Psoas muscle (tissue), 8 donors: ENCODE data around the gene VAV2. TPM values are rescaled to one million over a fixed set of nuclear protein-coding genes. Genes with fewer than 3 reads are reported as not detected.

Source experiments
- ATAC-seq, 4 donors: fragments of 200-7000 bp; cut with Tn5 transposase; one replicate each; pipeline ENCODE4 v1.9.1; 2020; ENCODE audit warnings: moderate library complexity in 3 of 4, mild to moderate bottlenecking in 2 of 4
- DNase-seq, 2 donors: peaks; one replicate each; pipeline ENCODE4 v3.0.0-alpha.2; 2020
- H3K27ac ChIP-seq: fragments of 200-600 bp; one replicate; pipeline ENCODE4 v1.8.0; 2022
- H3K27me3 ChIP-seq, 3 donors: fragments of 200-600 bp in 1 of 3; one replicate each; pipeline versions ENCODE4 v1.6.1 to v1.8.0; 2013 to 2022; ENCODE audit warnings: low read length in 2 of 3, mild to moderate bottlenecking in 2 of 3, moderate library complexity in 1 of 3; ENCODE audit not compliant: insufficient read depth in 3 of 3
- H3K36me3 ChIP-seq, 2 donors: fragments of 200-600 bp in 1 of 2; one replicate each; pipeline versions ENCODE4 v1.6.1 to v1.8.0; 2013 to 2022; ENCODE audit warnings: low read depth in 1 of 2, mild to moderate bottlenecking in 1 of 2, moderate library complexity in 1 of 2; ENCODE audit not compliant: insufficient read depth in 1 of 2
- H3K4me1 ChIP-seq: fragments of 200-600 bp; one replicate; pipeline ENCODE4 v1.8.0; 2022
- H3K4me3 ChIP-seq: fragments of 200-600 bp; one replicate; pipeline ENCODE4 v1.8.0; 2022; ENCODE audit warnings: mild to moderate bottlenecking
- H3K9me3 ChIP-seq: fragments of 200-600 bp; one replicate; pipeline ENCODE4 v1.8.0; 2022
- WGBS, 3 donors: extraction: QIAGEN DNeasy Blood & Tissue Kit; methylation state at CpG; one replicate each; pipeline versions ENCODE4 v1.1.6 to v1.1.7; 2013; 5-methylcytosine and 5-hydroxymethylcytosine counted together
- intact Hi-C, 2 donors: fragments of 100-400 bp; cut with DNase I; formaldehyde crosslinking; loops; one replicate each; pipeline versions ENCODE4 v1.11.0 to v1.14.2; 2022
- polyA plus RNA-seq, 3 donors: library from polyadenylated mRNA; stranded (reverse); fragments of 200-250 nt; gene quantifications; one replicate each; pipeline ENCODE4 v1.2.3, GENCODE V29; 2013
- total RNA-seq, 4 donors: library from RNA; stranded (reverse); fragmentation: NEBNext Ultra II Directional in 2 of 4; extraction: Animal tissue kit (Norgen Biotek cat#: 25700) in 2 of 4; gene quantifications; one replicate each; pipeline versions ENCODE4 v1.2.1 to v1.2.4, GENCODE V29; 2021 to 2023
- TF ChIP-seq, protein P1 (sequence below): fragments of 200-600 bp; IDR thresholded peaks from one replicate; pipeline ENCODE4 v1.8.0; 2022; ENCODE audit warnings: antibody characterized with exemption
- donor health status: healthy with polysubstance abuse.
- donor health status: DM: no; HTN: no; CAD: no; lungs with moderate emphysema.
- donor health status: Bipolar disorder and iron deficiency.
- donor health status: healthy.
- donor health status: DM: yes; HTN: yes; CAD: no.
- donor health status: DM: no; HTN: no; CAD: no.
- donor health status: DM: no; HTN: no; CAD: no.
- donor health status: DM: yes; HTN: yes; CAD: no.

VAV2 gene
- total and polyA plus RNA-seq, 7 donors, result 0.70 to 2.9 (median 1.4) TPM

DNA sequence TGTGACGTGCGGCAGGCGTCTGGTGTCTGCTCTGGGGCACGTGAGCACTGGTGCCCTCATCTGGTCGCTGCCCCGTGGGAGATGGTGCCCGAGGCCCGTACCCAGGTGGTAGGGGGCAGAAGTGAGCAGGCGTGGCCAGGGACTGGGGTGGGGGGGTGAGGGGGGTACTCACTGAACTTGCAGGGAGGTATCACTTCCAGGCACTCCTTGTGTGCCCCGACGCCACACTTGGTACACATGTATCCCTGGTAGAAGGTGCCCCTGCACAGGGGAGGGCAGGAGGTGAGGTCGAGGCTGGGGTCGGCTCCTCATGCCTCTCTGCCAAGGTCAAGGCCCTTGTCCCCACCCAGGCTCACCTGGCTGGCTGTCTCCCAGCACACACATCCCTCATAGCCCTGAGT lies 208.8 kb downstream of the VAV2 start:
- Histone ChIP-seq H3K36me3 (no peaks in the 10 kb centered on the region), H3K9me3 (no peaks in the 10 kb centered on the region), H3K4me3 (no peak overlapping the region), H3K27me3 (no peaks in the 10 kb centered on the region), H3K27ac (no peak overlapping the region), H3K4me1 (no peaks in the 10 kb centered on the region)
- DNase-seq (peak in 1 of 2 donors; percentile 54), ATAC-seq (no peak)
- WGBS, 3 donors, result 78 to 87% (median 84%) methylated on average over 11 to 13 of the region's 13 CpGs
- intact Hi-C loops, result loop anchor here in 1 of 2 donors (2.0 kb wide), 1 partner anchor 213 kb away; no protein-coding TSS in a partner anchor
- TF ChIP-seq, protein P1, sequence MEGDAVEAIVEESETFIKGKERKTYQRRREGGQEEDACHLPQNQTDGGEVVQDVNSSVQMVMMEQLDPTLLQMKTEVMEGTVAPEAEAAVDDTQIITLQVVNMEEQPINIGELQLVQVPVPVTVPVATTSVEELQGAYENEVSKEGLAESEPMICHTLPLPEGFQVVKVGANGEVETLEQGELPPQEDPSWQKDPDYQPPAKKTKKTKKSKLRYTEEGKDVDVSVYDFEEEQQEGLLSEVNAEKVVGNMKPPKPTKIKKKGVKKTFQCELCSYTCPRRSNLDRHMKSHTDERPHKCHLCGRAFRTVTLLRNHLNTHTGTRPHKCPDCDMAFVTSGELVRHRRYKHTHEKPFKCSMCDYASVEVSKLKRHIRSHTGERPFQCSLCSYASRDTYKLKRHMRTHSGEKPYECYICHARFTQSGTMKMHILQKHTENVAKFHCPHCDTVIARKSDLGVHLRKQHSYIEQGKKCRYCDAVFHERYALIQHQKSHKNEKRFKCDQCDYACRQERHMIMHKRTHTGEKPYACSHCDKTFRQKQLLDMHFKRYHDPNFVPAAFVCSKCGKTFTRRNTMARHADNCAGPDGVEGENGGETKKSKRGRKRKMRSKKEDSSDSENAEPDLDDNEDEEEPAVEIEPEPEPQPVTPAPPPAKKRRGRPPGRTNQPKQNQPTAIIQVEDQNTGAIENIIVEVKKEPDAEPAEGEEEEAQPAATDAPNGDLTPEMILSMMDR, result no peak

DNA sequence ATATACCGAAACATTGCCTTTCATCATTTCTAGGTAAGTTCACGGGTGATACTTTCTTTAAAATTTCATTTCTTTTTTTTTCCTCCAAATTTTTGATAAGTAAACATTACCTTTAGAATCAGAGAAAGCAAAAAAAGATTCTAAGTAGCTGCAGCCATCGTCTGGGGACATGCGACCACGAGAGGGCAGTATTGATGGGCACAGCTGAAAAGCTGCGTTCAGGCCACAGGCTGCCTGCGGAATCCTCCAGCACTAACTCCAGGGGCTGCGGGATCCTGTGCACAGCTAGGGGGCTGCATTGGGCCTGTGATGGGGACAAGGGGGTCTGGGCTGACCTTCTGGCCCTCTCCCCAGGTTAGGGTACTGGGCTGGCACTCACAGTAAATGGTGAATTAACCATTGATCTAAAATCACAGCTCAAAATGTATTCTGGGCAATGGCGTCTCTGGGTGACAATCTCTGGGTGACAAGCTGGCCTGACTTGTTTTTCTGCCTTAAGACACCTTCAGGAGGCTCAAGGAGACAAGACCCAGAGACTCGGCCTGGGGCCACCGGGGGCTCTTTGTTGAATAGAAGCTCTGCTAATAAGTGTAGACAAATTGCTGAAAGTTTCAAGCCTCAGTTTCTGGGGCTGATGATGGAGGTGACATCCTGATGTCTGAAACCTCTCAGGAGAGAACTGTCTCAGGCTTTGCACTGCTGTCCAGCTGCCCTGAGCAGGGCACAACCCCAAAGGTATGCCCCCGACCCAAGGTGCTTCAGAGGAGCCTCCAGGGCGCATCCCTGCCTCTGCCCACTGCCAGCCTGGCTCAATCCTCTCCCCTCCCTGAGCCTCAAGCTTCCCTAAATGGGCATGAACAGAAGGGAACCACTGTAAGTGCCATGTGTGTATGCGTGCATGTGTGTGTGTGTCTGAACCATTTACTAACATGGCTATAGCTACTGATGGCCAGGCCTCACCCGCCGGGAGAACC lies 209.7 kb downstream of the VAV2 start:
- TF ChIP-seq, protein P1, result peak; percentile 72
- peak in 2 of 4 donors; percentile 61 to 73 for ATAC-seq
- H3K36me3 ChIP-seq, result no peaks in the 10 kb centered on the region
- H3K4me3 ChIP-seq, result no peak overlapping the region
- WGBS, 3 donors, result 50 to 61% (median 51%) methylated on average over 16 of the region's 16 CpGs
- H3K27me3 ChIP-seq, result no peaks in the 10 kb centered on the region
- intact Hi-C loops, result loop anchor here in 1 of 2 donors (2.0 kb wide), 1 partner anchor 214 kb away; no protein-coding TSS in a partner anchor
- no peaks in the 10 kb centered on the region for H3K4me1 ChIP-seq
- DNase-seq, result peak; percentile 58 to 80
- H3K27ac ChIP-seq, result no peak overlapping the region
- H3K9me3 ChIP-seq, result no peaks in the 10 kb centered on the region

DNA sequence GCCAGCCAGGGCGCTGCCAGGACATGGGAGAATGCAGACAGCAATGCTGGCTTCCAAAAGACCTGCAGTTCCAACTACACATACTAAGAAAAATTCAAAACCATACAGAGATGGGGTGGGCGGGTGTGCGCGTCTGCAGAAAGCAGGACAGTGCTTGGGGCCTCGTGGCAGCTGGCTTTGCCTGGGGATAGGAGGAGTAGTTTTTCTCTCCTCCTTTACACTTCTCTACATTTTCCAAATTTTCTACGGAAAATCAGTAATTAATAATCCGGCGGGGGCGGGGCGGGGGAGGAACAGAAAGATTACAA lies 210.3 kb downstream of the VAV2 start:
- H3K36me3 ChIP-seq, result no peaks in the 10 kb centered on the region
- no peaks in the 10 kb centered on the region for H3K4me1 ChIP-seq
- no peaks in the 10 kb centered on the region for H3K9me3 ChIP-seq
- ATAC-seq, result no peak
- H3K27me3 ChIP-seq, result no peaks in the 10 kb centered on the region
- intact Hi-C loops, result loop anchor here in 1 of 2 donors (2.0 kb wide), 1 partner anchor 215 kb away; no protein-coding TSS in a partner anchor
- no peak overlapping the region for H3K4me3 ChIP-seq
- TF ChIP-seq, protein P1, result no peak
- 81 to 92% (median 86%) methylated on average over 10 of the region's 10 CpGs for WGBS, 3 donors
- peak in 1 of 2 donors; percentile 35 for DNase-seq
- H3K27ac ChIP-seq, result no peak overlapping the region

DNA sequence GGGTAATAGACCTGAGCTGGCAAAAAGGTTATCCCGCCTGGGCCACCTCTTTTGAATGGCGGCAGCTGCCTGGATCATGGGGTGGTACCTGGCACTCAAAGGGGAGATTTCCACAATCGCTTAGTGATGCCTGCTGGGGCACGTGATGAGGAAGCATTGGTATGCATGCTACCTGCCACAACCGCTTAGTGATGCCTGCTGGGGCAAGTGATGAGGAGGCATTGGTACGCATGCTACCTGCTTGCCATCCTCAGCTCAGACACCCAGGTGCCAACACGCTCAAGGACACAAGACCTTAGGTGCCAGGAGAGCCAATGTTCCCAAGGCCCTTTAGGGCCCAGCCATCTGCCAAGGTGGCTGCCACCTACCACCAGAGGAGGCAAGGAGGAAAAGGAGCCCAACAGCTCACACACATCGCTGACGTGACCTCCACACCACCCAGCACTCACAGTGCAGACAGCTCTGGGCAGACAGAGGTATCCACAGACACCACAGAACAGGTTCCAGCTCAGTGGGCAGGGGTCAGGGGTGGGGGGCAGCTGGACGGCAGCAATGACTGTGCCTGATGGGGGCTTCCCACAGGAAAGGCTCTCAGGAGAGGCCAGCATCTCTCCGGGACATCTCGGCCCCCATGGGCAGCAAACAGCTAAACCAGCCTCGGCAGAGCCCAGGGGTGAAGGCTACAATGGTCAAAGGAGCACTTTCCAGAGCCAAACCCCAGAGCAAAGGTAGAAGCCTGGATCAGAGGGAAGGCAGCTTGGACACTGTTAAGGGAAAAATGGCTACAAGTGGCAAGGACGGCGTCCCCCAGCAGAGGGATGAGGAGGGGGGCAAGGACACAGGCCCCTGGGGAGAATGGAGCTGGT lies 210.9 kb downstream of the VAV2 start:
- peak in 1 of 2 donors; percentile 23 for DNase-seq
- Histone ChIP-seq H3K27ac (no peak overlapping the region), H3K9me3 (no peaks in the 10 kb centered on the region), H3K4me3 (no peak overlapping the region), H3K27me3 (no peaks in the 10 kb centered on the region), H3K36me3 (no peaks in the 10 kb centered on the region), H3K4me1 (no peaks in the 10 kb centered on the region)
- 92 to 97% (median 95%) methylated on average over 15 of the region's 15 CpGs for WGBS, 3 donors
- intact Hi-C loops, result no loop called here
- ATAC-seq, result no peak
- TF ChIP-seq, protein P1, result no peak
